WI38 (cell line): Measurements from ENCODE around the gene TULP1.

Experiments used
- H3K4me3 ChIP-seq: 2 replicates; pipeline ENCODE4 v1.5.1; 2011; ENCODE audit warnings: low read depth, mild to moderate bottlenecking, control low read depth, low read length
- TF ChIP-seq, protein P1 (sequence below): IDR thresholded peaks from 2 replicates; pipeline ENCODE4 v1.5.1; 2012; ENCODE audit warnings: low read depth, mild to moderate bottlenecking, control low read depth, low read length

TULP1 gene

DNA sequence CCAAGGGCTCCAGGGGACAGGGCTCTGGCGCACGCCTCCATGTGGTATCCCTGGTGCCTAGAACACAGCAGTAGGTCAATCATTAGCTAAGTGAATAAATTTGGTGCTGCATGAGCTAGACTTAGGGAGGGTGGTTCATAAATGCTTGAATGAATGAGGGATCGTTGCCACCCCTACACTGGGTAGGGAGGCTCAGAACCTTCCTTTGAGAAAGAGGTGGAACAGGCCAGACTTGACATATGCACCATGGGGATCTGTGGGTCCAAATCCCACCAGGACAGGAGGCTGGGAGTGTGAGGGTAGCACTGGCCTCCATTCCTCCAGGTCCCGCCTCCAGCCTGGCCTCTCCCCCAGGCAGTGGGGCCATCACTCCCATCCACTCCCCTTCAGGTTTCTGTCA lies 29.6 kb downstream of the TULP1 start:
- TF ChIP-seq, protein P1, sequence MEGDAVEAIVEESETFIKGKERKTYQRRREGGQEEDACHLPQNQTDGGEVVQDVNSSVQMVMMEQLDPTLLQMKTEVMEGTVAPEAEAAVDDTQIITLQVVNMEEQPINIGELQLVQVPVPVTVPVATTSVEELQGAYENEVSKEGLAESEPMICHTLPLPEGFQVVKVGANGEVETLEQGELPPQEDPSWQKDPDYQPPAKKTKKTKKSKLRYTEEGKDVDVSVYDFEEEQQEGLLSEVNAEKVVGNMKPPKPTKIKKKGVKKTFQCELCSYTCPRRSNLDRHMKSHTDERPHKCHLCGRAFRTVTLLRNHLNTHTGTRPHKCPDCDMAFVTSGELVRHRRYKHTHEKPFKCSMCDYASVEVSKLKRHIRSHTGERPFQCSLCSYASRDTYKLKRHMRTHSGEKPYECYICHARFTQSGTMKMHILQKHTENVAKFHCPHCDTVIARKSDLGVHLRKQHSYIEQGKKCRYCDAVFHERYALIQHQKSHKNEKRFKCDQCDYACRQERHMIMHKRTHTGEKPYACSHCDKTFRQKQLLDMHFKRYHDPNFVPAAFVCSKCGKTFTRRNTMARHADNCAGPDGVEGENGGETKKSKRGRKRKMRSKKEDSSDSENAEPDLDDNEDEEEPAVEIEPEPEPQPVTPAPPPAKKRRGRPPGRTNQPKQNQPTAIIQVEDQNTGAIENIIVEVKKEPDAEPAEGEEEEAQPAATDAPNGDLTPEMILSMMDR = no peak
- no peak overlapping the region for H3K4me3 ChIP-seq

DNA sequence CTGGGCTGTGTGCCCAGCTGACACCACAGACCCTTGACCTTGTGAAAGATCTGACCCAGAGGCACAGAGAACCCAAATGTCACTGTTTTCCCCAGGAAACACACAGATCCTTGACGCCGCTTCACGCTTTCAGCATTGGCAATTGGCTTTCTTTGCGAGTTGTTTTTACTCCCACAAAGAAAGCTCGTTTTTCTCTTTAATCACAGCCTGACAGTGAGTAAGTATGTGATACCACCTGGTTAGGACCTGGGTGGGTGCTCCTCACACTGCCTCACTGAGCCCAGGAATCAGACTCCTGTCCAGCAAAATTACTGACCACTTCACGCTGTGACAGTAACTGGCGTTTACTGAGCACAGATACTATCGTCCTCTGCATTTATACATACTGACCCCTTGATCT lies 31.5 kb downstream of the TULP1 start:
- TF ChIP-seq, protein P1 = no peak
- H3K4me3 ChIP-seq = no peak overlapping the region

DNA sequence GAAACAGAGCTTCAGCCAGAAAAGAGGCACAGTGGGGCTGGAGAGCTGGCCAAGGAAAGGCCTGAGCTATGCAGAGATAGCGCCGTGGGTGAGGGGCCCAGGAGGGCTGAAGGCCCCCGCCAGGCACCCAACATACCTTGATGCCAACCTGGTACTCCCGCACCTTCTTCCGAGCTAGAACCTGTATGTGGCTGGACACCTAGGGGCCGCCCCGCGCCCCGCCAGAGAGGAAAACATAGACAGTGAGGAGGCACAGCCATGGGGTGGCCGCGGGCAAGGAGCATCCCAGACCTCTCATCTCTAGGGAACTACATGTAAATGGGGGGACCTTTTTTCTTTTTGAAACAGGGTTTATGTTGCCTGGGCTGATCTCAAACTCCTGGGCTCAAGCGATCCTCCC lies 32.5 kb downstream of the TULP1 start:
- TF ChIP-seq, protein P1 = no peak
- no peak overlapping the region for H3K4me3 ChIP-seq

DNA sequence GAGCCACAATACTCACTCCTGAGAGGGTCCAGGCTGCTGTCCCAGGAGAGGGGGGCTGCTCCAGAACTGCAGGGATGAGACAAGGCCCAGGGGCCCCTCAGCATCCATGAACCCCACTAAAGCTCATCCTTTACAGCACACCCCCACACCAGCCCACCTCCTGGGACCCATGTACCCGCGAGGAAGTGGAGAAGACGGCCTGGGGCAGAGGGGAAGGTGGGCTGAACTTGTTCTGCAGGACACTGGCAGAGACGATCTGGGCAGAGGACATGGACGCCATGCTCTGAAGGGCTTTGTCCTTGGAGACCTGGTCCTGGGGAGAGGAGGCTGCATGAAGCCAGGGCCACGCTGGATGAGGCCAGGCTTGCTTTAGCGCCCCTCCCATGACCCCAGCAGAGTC lies 34.4 kb downstream of the TULP1 start:
- TF ChIP-seq, protein P1 = no peak
- H3K4me3 ChIP-seq = no peak overlapping the region

DNA sequence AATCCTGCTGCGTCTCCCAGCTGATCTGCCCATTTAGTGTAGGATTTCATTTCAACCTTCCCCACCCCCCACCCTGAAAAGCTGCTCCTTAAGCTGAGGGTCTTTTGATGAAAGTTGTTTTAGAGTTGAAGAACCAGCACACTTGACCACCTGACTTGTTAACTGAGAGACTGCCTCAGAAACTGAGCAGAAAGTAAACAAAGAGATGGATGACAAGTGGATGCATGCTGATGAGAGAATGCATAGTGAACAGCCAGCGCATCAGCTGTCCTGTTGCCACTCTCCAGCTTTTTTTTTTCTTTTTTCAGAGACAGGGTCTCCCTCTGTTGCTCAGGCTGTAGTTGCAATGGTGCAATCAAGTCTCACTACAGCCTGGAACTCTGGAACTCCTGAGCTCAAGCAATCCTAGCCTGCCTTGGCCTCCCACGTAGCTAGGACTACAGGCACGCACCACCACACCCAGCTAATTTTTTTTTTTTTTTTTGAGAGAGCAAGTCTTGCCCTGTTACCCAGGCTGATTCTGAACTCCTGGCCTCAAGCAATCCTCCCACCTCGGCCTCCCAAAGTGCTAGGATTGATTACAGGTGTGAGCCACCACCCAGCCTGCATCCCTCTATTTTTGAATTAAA lies 35.0 kb downstream of the TULP1 start:
- no peak overlapping the region for H3K4me3 ChIP-seq
- TF ChIP-seq, protein P1 = no peak

DNA sequence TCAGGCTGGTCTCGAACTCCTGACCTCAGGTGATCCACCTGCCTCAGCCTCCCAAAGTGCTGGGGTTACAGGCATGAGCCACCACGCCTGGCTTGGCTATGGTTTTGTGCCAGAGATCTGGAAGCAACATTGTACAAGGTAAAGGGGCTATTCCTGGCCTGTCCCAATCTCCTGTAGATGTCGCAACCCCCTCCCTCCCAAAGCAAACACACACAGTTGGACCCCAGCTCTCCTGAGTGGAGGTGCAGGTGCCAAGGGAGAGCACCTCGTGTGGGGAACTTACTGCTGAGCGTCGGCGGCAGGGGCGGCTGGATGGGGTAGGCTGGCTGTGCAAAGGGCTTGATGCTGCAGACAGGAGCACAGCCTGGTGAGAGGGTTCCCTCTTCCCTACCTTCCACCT lies 35.7 kb downstream of the TULP1 start:
- no peak overlapping the region for H3K4me3 ChIP-seq
- TF ChIP-seq, protein P1 = no peak

DNA sequence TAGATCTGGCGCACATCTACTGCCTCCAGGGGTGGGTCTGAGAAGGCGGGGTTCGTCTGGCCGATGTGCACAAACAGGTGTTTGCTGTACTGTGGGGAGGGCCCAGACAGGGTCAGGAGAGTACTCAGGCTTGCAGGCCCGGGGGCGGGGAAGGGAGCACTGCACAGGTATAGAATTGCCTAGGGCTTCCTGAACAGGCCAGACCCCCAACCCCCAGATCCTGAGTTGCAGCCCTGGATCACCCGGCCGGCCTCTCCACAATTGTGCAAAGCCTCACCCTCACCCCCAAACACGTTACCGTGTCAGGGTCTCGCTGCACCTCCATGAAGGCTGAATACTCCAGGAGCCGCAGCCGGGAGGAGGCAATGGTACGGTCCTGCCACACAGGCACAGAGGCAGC lies 36.7 kb downstream of the TULP1 start:
- H3K4me3 ChIP-seq = no peak overlapping the region
- TF ChIP-seq, protein P1 = no peak
